ENCODE data around the gene CLDN4.
A peak's percentile ranks its signal among the peaks of the same experiment; 100 is the strongest.
"Not testable (repeated sequence)": the region's sequence is repeated elsewhere in the genome, so short reads cannot be mapped to it uniquely, and the experiment has no call there.

Gene CLDN4

DNA sequence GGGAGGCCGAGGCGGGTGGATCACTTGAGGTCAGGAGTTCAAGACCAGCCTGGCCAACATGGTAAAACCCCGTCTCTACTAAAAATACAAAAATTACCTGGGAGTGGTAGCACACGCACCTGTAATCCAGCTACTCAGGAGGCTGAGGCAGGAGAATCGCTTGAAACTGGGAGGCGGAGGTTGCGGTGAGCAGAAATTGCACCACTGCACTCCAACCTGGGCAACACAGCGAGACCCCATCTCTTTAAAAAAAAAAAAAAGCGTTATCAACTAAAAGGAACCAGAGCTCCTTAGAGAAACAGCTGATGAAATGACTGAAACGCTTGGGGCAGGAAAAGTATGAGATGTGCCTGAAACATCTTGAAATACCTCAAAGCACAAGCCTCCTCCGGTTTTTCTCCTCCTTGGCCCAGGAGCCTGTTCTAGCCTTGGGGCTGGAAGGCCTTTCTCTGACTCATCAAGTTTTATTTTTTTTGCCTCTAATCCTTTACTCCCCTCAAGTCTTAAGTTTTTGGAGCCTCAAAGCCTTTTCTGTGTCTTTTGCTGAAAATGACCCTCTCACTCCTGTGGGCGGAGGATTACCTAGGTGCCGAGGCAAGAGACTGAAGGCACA lies 14.2 kb downstream of the CLDN4 start:
- DNase-seq (ENCODE audit: low read depth) = no peak
- TF ChIP-seq, protein P1, sequence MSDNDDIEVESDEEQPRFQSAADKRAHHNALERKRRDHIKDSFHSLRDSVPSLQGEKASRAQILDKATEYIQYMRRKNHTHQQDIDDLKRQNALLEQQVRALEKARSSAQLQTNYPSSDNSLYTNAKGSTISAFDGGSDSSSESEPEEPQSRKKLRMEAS (IDR thresholded peaks at IDR 0.05; ENCODE audit: low read depth, low read length) = no peak
- no peak for TF ChIP-seq MYC (IDR thresholded peaks at IDR 0.05; ENCODE audit: low read depth, low read length)
- TF ChIP-seq, protein P2, sequence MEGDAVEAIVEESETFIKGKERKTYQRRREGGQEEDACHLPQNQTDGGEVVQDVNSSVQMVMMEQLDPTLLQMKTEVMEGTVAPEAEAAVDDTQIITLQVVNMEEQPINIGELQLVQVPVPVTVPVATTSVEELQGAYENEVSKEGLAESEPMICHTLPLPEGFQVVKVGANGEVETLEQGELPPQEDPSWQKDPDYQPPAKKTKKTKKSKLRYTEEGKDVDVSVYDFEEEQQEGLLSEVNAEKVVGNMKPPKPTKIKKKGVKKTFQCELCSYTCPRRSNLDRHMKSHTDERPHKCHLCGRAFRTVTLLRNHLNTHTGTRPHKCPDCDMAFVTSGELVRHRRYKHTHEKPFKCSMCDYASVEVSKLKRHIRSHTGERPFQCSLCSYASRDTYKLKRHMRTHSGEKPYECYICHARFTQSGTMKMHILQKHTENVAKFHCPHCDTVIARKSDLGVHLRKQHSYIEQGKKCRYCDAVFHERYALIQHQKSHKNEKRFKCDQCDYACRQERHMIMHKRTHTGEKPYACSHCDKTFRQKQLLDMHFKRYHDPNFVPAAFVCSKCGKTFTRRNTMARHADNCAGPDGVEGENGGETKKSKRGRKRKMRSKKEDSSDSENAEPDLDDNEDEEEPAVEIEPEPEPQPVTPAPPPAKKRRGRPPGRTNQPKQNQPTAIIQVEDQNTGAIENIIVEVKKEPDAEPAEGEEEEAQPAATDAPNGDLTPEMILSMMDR (IDR thresholded peaks at IDR 0.05; ENCODE audit: low read depth, low read length) = no peak
- no peak for TF ChIP-seq POLR2A (IDR thresholded peaks at IDR 0.05; ENCODE audit: extremely low read depth, insufficient read length)
- H3K4me3 ChIP-seq (ENCODE audit: low read depth, low read length) = no peak overlapping the region

DNA sequence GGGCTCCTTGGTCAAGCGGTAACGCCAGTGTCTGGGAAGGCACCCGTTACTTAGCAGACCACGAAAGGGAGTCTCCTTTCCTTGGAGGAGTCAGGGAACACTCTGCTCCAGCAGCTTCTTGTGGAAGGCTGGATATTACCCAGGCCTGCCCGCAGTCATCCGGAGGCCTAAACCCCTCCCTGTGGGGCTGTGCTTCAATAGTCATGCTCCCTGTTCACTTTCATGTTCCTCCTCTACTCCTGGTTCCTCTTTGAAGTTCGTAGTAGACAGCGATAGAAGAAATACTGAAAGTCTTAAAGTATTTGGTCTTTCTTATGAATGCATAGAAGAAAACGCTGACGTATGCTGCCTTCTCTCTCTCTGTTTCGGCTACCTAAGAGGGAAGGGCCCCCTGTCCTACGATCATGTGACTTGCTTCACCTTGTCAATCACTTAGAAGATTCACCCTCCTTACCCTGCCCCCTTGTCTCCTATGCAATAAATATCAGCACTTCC lies 15.0 kb downstream of the CLDN4 start:
- not testable (repeated sequence) for H3K4me3 ChIP-seq (ENCODE audit: low read depth, low read length)
- DNase-seq (ENCODE audit: low read depth) = peak; percentile 58

DNA sequence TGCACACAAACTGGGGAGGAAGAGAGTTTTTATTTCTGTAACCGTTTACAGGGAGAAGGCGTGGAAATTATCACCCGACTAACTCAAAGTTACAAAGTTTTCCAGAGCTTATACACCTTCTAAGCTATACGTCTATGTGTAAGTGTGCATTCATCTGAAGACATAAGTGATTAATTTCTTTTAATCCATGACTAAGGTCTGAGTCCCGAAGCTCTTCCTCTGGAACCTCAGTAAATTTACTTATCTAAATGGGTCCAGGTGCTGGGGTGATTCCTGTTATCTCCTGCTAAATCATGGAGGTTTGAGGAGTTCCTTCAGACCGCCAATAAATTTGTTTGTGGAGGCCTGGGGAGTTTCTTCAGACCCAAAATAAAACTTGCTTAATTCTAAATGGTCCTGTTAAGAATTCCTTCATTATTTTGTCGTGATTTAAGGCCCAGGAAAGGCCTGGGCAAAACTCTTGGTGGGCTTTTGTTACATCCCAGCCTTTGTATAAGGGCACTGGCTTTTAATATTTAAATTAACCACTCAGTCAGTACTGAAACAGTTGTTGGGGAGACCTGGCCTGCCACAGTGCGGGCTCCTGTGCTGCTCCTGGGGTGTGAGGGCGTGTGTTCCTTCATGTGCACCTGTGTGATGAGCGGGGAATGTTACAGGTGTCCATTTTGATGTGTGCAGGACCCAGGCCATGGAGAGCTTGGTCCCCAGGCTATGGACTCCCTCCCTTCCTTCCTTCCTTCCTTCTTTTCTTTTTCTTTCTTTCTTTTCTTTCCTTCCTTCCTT lies 17.3 kb downstream of the CLDN4 start:
- no peak overlapping the region for H3K4me3 ChIP-seq (ENCODE audit: low read depth, low read length)
- no peak for DNase-seq (ENCODE audit: low read depth)
- TF ChIP-seq, protein P2 (IDR thresholded peaks at IDR 0.05; ENCODE audit: low read depth, low read length) = no peak
- no peak for TF ChIP-seq POLR2A (IDR thresholded peaks at IDR 0.05; ENCODE audit: extremely low read depth, insufficient read length)
- TF ChIP-seq, protein P1 (IDR thresholded peaks at IDR 0.05; ENCODE audit: low read depth, low read length) = no peak
- no peak for TF ChIP-seq MYC (IDR thresholded peaks at IDR 0.05; ENCODE audit: low read depth, low read length)

DNA sequence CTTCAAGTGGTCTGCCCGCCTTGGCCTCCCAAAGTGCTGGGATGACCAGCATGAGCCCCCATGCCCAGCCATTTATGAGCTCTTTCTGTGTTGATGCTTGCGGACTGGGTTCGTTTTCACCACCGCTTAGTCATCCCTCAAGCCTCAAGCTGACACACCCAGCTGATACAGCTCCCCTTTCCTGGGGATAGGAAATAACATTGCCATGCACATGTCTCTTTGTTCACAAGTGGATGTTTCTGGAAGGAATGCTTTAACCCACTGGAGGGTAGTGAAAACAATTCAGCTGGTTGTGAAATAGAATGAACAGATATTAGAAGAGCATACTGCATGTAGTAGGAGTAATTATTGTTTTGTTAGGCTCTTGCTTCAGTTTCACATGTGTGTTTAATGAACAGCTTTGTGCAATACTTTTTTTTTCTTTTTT lies 20.0 kb downstream of the CLDN4 start:
- TF ChIP-seq MYC (IDR thresholded peaks at IDR 0.05; ENCODE audit: low read depth, low read length) = peak; percentile 47; the same call in 1 of the 2 replicates
- TF ChIP-seq, protein P1 (IDR thresholded peaks at IDR 0.05; ENCODE audit: low read depth, low read length) = peak; percentile 80
- TF ChIP-seq POLR2A (IDR thresholded peaks at IDR 0.05; ENCODE audit: extremely low read depth, insufficient read length) = no peak
- TF ChIP-seq, protein P2 (IDR thresholded peaks at IDR 0.05; ENCODE audit: low read depth, low read length) = no peak
- H3K4me3 ChIP-seq (ENCODE audit: low read depth, low read length) = no peak overlapping the region
- peak; percentile 84 for DNase-seq (ENCODE audit: low read depth)

DNA sequence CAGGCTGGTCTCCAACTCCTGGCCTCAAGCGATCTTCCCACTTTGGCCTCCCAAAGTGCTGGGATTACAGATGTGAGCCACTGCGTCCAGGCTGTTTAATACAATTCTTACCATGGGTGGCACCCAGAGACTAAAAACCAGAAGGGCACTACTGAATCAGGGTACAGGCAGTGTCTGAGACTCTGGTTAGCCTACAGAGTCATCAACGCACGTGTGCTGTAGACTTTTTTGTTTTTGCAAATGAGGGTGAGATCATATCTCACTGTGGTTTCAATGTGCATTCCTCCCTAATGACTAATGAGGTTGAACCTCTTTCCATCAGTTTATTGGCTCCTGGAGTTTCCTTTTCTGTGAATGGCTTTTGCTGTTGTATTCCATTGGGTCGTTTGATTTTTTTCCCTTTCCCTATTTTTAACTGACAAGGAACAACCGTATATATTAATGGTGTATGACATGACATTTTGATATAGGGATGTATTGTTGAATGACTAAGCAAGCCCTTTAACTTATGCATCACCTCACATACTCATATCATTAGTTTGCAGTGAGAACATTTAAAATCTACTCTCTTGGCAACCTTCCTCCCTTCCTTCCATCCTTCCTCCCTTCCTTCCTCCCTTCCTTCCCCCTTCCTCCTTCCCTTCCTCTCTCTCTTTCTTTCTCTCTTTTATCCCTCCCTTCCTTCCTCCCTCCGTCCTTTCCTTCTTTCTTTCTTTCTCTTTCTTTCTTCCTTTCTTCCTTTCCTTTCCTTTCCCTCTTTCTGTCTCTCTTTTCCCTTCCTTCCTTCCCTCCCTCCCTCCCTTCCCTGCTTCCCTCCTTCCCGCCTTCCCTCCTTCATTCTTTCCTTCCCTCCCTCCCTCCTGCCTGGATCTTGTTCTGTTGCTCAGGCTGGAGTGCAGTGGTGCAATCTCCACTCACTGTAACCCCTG lies 20.9 kb downstream of the CLDN4 start:
- TF ChIP-seq, protein P1 (IDR thresholded peaks at IDR 0.05; ENCODE audit: low read depth, low read length) = peak; percentile 99
- TF ChIP-seq, protein P2 (IDR thresholded peaks at IDR 0.05; ENCODE audit: low read depth, low read length) = no peak
- TF ChIP-seq MYC (IDR thresholded peaks at IDR 0.05; ENCODE audit: low read depth, low read length) = peak; percentile 97
- H3K4me3 ChIP-seq (ENCODE audit: low read depth, low read length) = no peak overlapping the region
- DNase-seq (ENCODE audit: low read depth) = peak; percentile 91

All from NB4 (cell line).